ENCODE data around the gene GPAT3.
"Not testable (repeated sequence)": the region's sequence is repeated elsewhere in the genome, so short reads cannot be mapped to it uniquely, and the experiment has no call there.

GRCh38 chr4:83509156-83509585, 26.7 kb upstream of the GPAT3 start:
- TF ChIP-seq, protein P1, sequence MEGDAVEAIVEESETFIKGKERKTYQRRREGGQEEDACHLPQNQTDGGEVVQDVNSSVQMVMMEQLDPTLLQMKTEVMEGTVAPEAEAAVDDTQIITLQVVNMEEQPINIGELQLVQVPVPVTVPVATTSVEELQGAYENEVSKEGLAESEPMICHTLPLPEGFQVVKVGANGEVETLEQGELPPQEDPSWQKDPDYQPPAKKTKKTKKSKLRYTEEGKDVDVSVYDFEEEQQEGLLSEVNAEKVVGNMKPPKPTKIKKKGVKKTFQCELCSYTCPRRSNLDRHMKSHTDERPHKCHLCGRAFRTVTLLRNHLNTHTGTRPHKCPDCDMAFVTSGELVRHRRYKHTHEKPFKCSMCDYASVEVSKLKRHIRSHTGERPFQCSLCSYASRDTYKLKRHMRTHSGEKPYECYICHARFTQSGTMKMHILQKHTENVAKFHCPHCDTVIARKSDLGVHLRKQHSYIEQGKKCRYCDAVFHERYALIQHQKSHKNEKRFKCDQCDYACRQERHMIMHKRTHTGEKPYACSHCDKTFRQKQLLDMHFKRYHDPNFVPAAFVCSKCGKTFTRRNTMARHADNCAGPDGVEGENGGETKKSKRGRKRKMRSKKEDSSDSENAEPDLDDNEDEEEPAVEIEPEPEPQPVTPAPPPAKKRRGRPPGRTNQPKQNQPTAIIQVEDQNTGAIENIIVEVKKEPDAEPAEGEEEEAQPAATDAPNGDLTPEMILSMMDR (IDR thresholded peaks at IDR 0.05): peak; percentile 70
- TF ChIP-seq EZH2phosphoT487, EZH2 (IDR thresholded peaks at IDR 0.05): not testable (repeated sequence)
